Endothelial cell of umbilical vein (primary cell): ENCODE data around the gene ITGB1BP1.

Experiments used
- CTCF ChIP-seq, 2 donors: IDR thresholded peaks; 1 replicate in 1 of 2; 2 replicates in 1 of 2; pipeline ENCODE4 v1.5.1; 2011; ENCODE audit warnings: low read length in 2 of 2, mild to moderate bottlenecking in 2 of 2, moderate library complexity in 2 of 2, control low read depth in 1 of 2, inconsistent platforms in 1 of 2, low read depth in 1 of 2; ENCODE audit not compliant: insufficient read depth in 1 of 2; ENCODE audit errors: extremely low read depth in 1 of 2
- EZH2 ChIP-seq: IDR thresholded peaks from 2 replicates; pipeline ENCODE4 v1.6.1; 2012; ENCODE audit warnings: borderline replicate concordance, low read depth, mild to moderate bottlenecking, moderate library complexity, low read length, inconsistent platforms; ENCODE audit not compliant: severe bottlenecking
- FOS ChIP-seq: IDR thresholded peaks from 2 replicates; pipeline ENCODE4 v1.6.1; 2011; ENCODE audit warnings: mild to moderate bottlenecking, low read length, moderate library complexity, borderline replicate concordance; ENCODE audit not compliant: insufficient read depth
- GATA2 ChIP-seq: IDR thresholded peaks from 2 replicates; pipeline ENCODE4 v1.7.0; 2011; ENCODE audit warnings: low read depth, mild to moderate bottlenecking, moderate library complexity, mixed read lengths, low read length; ENCODE audit not compliant: insufficient read length, insufficient read depth
- MAX ChIP-seq: IDR thresholded peaks from 2 replicates; pipeline ENCODE4 v1.6.1; 2011; ENCODE audit not compliant: insufficient read depth, insufficient read length
- POLR2A ChIP-seq: IDR thresholded peaks from 2 replicates; pipeline ENCODE4 v1.6.1; 2012; ENCODE audit warnings: low read depth, mild to moderate bottlenecking, control low read depth, low read length
- POLR2AphosphoS5 ChIP-seq: IDR thresholded peaks from 2 replicates; pipeline ENCODE4 v1.6.1; 2012; ENCODE audit warnings: low read depth, mild to moderate bottlenecking, control low read depth, low read length, moderate library complexity; ENCODE audit not compliant: insufficient read depth

- TF ChIP-seq CTCF (IDR thresholded peaks at IDR 0.05; ENCODE audit: extremely low read depth in 1 of 2, insufficient read depth in 1 of 2, low read depth in 1 of 2, low read length in 2 of 2) (no peak), POLR2A (no peak), EZH2 (no peak), MAX (no peak), GATA2 (no peak), FOS (no peak), POLR2AphosphoS5 (no peak)
Measured at GRCh38 chr2:9451231-9451630, 27.9 kb upstream of the ITGB1BP1 start.
